HG03045 (cell line): ENCODE data around the gene CDH22.

Source experiments
- ATAC-seq: cut with Tn5 transposase; IDR thresholded peaks from one replicate; pipeline ENCODE4 v1.9.1; 2021; ENCODE audit warnings: mild to moderate bottlenecking, moderate library complexity; ENCODE audit not compliant: unreplicated experiment

The CDH22 gene

DNA sequence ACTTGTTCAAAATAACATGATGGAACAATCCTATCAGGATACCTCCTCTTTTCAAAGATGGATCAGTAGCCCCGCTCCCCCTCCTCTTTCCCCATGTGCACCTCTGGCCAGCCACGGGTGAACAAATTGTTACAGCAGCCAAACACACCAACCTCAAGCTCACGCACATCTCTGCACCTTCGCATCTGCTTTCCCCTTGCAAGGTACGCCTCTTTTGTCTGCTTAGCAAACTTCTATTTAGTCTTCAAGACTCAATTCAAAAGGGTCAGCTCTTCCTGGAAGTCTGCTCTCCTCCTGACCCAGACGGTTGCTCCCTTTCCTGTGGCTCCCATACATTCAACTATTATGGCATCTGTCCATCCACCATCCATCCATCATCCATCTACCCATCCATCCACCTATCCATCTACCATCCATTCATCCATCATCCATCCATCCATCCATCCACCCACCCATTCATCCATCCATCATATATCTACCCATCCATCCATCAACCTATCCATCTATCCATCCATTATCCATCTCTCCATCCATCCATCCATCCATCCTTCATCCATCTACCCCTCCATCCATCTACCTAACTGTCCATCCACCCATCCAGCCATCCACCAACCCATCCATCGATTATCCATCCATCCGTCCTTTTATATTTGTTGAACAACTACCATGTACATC is 36.3 kb upstream of the CDH22 start:
- ATAC-seq: no peak

DNA sequence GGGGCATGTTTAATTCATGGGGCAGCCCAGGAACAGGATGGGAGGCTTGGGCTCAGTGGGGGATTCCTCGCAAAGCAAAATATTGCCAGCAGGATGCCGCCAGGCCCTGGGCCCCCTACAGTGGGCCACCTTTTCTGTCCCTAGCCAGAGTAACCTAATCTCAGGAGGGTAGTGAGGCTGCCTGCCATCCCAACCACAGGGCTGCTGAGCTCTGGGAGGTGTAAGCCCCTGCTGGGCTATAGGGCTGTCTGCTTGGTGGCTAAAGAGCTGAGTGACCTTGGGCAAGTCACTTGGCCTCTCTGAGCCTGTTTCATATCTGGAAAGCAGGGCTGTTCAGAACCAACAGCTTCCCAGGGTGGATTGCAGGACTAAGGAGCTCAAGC is 35.7 kb upstream of the CDH22 start:
- no peak for ATAC-seq

DNA sequence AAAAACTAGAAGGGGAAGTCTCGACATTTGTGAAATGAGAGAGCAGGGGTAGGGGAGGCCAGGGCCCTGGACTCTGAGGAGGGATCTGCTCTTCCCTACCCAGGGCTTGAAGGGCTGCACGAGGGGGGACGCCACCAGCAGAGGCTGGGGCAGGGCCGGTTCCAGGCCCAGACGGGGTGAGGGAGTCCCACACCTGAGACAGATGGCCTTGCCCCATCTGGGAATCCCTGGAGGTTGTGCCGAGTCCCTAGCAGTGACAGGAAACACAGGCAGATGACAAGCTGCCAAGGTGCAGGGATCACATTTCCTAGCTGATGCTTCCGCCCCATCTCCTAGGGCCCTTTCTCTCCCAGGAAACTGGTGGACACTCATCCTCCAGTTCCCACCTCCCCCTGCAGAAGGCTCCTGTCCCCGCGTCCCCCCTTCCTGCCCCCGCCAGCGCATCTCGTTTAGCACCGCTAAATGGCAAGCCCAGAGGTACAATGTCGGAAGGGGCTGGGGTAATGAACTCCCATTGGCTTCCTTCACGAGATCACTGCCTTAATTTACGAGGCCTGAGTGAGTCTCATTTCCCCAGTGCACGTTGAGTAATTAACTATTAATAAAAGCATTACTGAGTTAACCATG is 35.2 kb upstream of the CDH22 start:
- ATAC-seq: no peak

DNA sequence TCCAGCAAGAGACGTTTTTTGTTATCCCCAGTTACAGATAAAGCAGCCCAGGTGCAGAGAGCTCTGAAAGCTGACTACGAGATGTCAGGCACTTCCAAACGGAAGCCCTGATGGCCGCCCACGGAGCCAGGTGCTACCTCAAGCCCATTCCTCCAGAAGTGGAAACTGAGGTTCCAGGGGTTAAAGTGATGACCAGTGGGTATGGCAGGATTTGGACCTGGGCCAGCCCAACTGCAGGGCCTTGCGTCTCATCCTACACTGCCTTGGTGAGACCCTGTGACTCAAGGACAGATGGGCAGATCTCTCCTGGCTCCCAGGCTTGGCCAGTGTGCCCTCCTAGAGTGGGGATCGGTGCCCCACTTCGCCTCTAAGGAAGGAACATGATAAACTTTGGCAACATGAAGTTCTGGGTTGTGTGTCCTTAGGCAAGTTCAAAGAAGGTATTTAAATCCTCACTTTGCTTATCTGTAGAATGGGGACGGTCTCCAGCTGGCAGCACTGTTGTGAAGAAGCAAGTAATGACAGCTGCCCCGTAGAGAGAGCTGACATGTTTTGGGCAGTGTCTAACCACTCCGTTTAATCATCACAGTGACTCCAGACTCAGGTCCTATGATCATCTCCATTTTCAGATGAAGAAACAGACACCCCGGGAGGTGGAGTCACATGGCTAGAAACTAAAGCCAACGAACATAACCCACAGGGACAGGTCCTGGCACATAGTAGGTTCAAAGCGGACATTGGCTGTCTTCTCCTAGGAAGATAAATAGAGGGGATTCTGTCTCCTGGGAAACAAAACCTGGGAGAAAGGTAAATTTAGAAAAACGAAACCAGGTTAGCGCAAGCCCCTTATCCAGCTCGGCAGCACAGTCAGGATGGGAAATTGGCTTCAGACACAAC is 34.4 kb upstream of the CDH22 start:
- ATAC-seq: no peak

DNA sequence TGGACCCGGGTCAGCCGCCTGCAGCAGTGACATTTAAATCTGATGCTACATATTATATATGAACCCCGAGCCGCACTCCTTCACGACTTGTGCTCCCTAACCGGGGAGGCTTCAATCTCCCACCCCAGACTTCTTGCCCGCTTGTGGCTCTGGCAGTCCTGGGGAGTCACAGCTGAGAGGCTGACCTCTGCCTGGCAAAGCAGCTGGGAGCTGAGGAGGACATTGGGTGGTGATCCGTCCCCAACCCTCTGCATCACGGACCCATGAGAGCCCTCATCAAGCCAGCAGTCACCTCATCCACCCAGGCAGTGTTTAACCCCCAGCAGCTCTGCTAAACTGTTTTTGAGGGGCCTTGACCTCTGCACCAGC is 33.7 kb upstream of the CDH22 start:
- ATAC-seq: no peak

DNA sequence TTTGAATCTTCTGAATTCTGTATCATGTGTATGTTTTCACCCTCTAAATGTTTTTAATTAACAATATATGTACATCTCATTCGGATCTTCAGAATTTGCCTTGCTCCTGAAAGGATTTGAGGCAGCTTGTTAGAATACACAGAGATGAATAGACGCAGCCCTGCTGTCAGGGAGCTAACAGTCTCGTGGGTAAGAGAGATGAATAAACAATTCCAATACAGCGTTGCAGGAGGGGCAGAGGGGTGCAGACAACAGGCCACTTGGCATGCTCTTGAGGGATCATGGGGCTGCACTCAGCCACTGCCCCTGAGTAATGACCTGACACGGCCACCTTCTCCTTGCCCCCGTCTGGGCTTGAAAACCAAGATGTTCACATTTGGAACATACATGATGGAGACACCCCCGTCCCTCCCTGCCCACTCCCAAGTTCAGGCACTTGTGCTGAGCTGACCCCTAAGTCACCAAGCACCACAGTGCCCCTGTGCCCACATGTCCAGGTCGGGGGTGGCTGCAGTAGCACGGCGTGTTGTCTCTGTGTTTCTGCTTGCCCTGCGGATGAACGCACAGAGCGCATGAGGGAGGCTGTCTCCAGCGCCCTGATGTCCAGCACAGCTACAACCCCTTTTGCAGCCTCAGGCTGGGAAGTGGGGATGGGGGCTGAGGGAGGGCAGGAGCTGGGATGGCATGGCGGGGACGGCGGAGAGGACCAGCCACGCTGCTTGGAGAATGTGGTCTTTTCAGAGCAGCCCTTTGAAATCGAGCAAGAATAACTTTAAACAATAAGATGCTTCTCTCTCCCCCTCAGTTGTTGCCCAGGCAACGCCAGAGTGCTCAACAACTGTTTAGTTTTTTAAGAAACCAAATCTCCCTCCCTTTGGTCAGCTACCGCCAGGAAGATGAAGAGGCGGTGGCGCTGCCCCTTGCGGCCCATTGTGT is 33.0 kb upstream of the CDH22 start:
- no peak for ATAC-seq

DNA sequence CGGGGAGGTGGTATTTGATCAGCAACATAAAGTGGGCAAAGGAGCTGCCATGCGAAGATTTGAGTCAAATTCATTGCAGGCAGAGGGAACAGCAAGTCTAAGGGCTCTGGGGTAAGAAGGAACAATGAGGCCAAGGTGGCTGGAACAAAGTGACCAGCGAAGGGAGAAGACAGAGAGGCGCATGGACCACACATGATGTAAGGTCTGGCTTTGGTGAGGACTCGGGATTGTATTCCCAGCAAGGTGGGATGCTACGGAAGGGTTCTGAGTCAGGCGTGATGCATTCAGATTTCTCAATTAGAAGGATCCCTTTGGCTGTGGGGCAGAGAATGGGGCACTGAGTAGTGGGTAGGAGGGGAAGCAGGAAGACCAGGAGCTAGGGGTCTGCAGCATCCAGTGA is 30.7 kb upstream of the CDH22 start:
- no peak for ATAC-seq

DNA sequence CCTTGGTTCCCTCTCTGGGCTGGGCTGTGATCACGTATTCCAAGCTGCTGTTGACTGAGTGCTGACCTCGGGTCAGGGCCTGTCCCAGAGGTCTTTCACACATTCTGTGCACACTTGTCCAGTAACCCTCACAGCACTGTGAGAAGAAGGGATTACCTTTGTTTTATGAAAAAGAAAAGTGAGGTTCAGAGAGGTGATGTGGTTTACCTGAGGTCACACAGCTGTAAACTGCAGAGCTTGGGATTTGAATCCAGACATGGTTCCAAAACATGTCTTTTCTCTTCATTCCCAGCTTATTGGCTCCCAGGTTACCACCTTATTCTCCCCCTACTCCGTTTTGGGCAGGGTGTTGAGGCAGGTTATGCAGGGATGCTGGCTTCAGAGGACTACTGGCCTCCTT is 28.4 kb upstream of the CDH22 start:
- ATAC-seq: no peak

DNA sequence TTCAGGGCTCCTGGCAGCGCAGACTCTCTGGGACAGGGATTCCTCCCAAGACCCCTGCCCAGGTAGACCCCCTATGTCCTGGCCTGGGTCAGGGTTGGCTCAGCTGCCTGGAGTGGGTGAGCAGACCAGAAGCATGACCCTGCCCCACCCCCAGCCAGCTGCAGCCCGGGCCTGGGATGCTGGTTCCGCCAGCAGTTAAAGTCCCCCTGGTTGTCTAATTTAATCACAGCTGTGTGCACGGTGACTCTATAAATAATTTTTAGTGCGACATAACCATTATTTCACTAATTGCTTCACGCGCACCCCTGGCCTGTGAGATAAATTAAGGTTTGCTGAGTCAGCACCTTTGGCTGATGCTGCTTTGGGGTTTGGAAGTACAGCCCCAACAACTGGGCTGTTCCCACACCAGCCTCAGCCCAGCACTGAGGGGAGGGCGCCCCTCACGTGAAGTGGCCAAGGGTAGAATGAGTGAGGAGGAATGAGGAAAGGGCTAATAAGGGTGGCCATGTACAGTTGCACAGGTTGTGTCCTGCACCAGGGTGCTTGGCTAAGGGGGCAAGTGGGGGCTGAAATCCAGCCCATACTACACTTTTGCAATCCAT is 26.1 kb upstream of the CDH22 start:
- ATAC-seq: no peak

DNA sequence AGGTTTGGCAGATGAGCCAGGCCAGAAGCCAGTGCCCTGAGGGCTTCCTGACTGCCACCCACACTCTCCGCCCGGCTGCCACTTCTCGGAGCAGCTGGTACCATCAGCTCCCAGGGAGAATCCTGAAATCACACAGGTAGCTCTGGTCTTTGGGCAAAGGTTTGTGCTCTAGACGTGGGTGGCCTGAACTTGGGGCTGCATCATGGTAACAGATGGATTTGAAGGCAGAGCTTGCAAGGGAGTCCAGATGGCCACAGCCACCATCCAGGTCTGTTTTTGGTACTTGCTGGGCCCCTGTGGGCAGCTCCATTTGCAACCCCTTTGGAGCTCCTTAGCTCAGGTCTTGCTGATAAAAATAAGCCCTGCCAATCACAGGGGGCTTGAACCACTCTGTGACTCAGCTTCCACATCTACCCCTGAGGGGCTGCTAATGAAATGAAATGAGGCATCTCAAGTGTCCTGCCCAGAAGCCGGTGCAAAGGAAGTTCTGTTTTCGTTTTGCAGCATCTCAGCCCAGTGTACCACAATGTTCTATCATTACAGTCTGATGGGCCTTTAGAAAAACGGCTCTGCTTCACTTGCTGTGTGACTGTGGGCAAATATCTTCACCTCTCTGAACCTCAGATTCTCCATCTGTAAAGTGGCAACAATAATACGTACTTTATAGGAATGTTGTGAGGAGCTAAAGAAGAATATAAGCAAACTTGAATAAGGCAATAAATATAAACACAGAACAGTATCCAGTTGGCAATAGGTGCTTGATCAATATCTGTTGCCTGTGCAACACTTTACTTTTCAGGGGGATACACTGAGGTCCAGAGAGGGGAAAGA is 25.1 kb upstream of the CDH22 start:
- ATAC-seq: no peak

DNA sequence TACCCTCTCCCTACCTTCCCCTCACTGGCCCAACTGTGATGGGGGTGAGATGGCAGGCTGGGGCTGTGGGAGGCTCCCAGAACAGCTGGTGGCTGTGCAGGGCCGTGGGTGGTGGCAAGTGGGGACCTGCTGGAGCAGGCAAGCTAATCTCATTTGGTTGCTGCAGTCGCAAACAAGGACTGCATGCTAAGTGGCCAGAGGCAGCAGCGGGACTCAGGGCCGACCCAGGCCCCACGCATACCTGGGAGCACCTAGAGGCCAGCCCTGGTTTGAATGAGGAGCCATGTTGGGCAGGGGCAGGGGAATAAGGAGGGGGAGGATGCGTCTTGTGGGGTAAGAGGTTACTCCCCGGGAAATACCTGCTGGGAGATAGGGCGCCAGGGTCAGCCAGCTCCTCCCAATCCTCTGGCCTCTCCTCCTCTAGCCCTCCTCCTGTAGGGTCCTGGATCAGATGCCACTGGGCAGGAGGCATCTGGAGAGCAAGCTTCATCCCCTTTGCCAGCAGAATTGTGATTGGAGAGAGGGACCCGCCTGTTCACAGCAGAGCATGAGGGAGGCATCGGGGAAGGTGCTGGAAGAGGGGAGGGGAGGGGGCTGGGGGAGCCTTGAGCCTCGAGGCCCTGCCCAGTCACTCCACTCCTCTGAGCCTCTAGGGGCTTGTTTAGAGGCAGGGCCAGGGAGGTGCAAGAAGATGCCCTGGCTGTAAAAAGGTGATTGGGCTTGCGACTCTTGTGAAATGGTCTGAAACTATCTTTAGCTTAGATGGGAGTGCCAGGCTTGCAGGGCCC is 24.3 kb upstream of the CDH22 start:
- ATAC-seq: no peak

DNA sequence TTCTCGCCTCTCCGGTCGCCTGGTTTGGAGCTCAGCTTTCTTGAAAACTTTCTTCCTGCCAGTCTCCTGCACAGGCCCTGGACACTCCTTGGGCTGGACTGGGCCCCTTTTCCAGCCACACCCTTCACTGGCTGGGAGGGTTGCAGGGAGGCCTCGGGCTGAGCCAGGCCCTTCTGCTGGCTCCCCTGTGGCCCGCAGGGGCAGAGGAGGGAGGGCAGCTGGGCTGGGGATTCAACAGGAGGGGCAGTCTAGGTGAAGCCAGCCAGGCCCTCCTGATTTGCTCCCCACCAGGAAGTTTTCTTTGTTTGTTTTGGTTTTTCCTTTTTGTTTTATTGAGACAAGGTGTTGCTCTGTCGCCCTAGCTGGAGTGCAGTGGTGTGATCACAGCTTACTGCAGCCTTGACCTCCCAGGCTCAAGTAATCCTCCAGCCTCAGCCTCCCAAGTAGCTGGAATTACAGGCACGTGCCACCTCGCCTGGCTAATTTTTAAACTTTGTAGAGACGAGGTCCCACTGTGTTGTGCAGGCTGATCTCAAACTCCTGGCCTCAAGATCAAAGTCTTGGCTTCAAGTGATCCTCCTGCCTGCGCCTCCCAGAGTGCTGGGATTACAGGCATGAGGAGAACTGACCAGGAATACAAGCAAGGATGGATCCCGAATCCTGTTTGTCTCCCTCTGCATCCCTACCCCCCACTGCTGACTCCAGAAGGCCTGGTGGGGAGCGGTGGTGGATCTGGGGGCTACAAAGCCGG is 23.5 kb upstream of the CDH22 start:
- ATAC-seq: no peak

DNA sequence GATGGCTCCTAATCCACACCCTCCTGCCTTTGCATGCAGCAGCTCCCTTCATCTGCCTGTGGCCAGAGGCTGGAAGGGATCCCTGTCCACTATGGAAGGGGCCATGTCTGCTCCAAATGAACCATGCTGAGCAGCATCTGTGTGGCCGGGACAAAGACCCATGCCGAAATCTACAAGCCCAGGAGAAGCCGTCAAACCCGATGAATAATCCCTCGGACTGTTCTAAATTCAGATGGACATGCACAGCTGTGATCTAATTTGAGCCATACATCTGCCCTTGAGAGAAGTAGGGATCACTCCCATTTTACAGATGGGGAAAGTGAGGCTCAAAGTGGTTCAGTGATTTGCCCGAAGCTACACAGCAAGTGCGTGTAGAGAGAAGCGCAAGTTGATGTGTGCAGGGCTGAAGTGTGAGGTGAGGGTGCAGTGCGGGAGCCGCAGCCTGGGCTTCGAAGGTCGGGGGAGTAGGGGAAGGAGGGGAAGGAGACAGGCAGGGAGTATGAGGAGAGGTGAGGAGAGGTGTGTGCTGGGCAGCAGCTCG is 22.6 kb upstream of the CDH22 start:
- ATAC-seq: no peak

DNA sequence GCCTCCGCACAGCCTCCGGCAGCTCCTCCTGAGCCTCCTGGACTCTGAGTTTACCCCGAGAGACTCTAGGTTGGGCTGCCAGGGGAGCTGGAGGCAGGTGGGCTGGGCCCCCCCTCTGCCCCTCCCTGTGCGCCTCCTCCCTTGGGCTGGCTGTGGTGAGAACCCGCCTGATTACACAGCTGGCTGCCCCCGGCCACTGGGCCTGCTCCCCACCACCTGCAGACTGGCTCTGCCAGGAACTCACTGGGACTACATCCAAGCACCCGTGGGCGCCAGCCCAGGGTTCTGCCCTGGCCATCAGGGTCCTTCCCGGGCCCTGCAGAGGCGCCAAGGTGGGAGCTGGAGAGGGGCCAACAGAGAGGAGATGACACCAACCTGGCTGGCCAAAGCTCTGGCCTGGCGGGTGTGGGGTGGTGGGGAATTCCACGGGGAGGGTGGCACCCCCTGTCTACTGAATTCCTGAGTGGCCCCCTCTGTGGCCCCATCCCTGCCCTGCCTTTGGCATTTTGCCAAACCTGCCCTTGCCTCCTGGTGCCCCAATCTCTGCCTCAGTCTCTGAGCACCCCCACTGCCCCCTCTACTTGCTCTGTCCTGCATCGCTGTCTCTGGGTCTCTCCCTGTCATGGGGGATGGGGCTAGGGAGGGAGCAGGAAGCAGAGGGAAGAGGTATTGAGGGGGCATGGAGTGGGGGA is 21.9 kb upstream of the CDH22 start:
- ATAC-seq: no peak

DNA sequence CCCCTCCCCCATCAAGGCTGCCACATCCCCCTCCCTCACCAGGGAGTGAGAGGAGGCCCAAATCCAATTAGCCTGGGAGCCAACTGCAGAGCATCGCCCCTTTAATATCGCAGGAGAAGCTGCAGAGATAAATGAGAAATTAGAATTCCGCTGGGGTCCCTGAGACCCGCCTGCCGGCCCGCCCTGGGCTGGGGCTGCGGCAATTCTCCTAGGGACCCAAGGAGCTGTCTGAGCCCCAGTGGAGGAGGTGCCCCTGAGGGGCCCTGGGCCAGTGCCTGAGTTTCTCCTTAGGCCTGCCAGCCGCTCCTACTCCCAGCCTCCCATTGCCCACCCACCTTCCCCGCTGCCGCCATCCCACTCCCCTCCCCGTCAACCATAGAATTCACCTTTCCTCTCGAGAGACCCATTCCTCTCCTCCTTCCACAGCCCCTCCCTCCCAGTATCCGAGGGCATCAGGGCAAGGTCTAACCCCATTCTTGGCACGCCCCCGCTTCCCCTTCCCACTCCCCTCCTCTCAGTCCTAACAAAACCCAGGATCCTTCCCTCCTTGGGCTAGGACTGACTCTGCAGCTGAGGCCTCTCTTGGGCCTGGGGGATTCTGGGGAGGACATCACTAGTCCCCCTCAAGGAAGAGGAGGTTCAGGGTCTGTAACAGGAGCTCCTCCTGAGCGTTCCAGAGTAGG is 20.0 kb upstream of the CDH22 start:
- no peak for ATAC-seq

DNA sequence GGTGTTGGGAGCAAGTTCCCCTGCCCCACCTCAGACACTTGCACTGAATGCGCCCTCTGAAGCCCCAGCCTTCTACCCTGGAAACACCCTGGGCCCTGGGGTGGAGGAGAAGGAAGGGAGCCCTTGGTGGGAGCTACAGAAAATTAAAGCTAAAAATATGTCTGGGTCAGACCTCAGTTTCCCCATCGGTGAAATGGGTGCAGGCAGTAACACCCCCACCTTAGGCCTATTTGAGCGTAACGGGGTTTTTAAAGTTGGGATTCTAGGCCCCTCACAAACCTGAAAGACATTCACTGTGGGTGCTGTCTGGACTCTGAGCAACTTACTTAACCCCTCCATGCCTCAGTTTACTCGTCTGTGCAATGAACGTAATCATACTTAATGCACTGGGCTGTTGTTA is 19.3 kb upstream of the CDH22 start:
- ATAC-seq: no peak

DNA sequence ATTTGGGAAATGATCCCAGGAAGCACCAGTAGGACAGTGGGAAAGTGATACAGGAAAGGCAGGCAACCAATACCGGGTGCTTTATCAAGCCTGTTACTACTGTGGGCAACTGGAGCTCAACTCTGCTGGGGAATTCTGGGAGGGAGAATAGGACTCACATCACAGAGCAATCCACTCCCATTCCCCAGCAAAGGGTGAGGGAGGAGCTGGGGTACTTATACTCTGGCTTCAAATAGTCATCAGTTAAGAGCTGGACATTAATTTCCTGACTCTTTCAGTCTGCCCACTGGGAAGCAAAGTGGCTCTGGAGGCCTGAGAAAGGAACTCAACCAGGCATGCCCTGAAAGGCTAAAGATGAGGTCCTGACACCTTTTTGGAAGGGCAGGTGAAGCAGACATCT is 17.5 kb upstream of the CDH22 start:
- ATAC-seq: no peak
